K562 (cell line): ENCODE measurements around the gene LAMA3. TPM values are rescaled to one million over a fixed set of nuclear protein-coding genes. Genes with fewer than 3 reads are reported as not detected.

Experiments
- ATAC-seq: fragments of 200-7000 bp; cut with Tn5 transposase; 3 replicates; pipeline ENCODE4 v1.9.1; 2020; ENCODE audit warnings: moderate library complexity
- BruUV-seq: library from RNA; stranded (reverse); fragments of 400-500 nt; replicated peaks from 2 replicates; lab custom pipeline; 2021; lab: Mats Ljungman, UMichigan
- CTCF ChIA-PET: fragments of 300-600 bp; formaldehyde crosslinking; extraction: SDS; loops from one replicate; lab custom pipeline; 2021; ENCODE audit warnings: low intra/inter-chr PET ratio; lab: Yijun Ruan, JAX
- POLR2A ChIA-PET: fragments of 300-600, 350-650 bp; sonication (Branson Sonifier 250); formaldehyde crosslinking; extraction: SDS; loops from one replicate; lab custom pipeline; 2021; ENCODE audit warnings: antibody characterized with exemption, inconsistent platforms; lab: Yijun Ruan, JAX
- DNase-seq, 4 experiments: peaks; one replicate each; pipeline versions ENCODE4 v3.0.0 to v3.0.0-alpha.2; 2011 to 2018; ENCODE audit warnings: low spot score in 3 of 4, mixed read lengths in 3 of 4; ENCODE audit errors: extremely low read depth in 1 of 4
- FAIRE-seq: peaks from 2 replicates; lab custom pipeline; 2011; peaks lifted over from hg19 to GRCh38; lab: Jason Lieb, UNC
- H2AFZ ChIP-seq: 2 replicates; pipeline ENCODE4 v1.6.0; 2011; ENCODE audit warnings: low read depth, low read length, control low read depth, inconsistent platforms
- H3K27ac ChIP-seq: fragments of 200-600 bp; 3 replicates; pipeline ENCODE4 v1.8.0; 2011; ENCODE audit warnings: low read depth, mild to moderate bottlenecking, control low read depth, inconsistent platforms, low read length, moderate library complexity, mixed read lengths; ENCODE audit errors: extremely low read depth
- H3K27me3 ChIP-seq, 2 experiments: fragments of 300-600 bp in 1 of 2; 2 replicates in 1 of 2; 3 replicates in 1 of 2; pipeline versions ENCODE4 v1.6.0 to v1.8.0; 2011; ENCODE audit warnings: inconsistent platforms in 2 of 2, low read length in 2 of 2, mild to moderate bottlenecking in 1 of 2, mixed read lengths in 1 of 2, moderate library complexity in 1 of 2; ENCODE audit not compliant: control insufficient read depth in 2 of 2, insufficient read depth in 2 of 2
- H3K36me3 ChIP-seq: fragments of 300-600 bp; 3 replicates; pipeline ENCODE4 v1.8.0; 2011; ENCODE audit warnings: mild to moderate bottlenecking, low read length, inconsistent platforms; ENCODE audit not compliant: control insufficient read depth, insufficient read depth
- H3K4me1 ChIP-seq, 2 experiments: fragments of 200-600 bp in 1 of 2; replicated peaks in 1 of 2; 2 replicates in 1 of 2; 3 replicates in 1 of 2; pipeline versions ENCODE4 v1.5.1 to v1.8.0; 2011; ENCODE audit warnings: inconsistent platforms in 2 of 2, low read length in 2 of 2, mild to moderate bottlenecking in 1 of 2, mixed read lengths in 1 of 2, moderate library complexity in 1 of 2; ENCODE audit not compliant: control insufficient read depth in 2 of 2, insufficient read depth in 2 of 2
- H3K4me2 ChIP-seq: 2 replicates; pipeline ENCODE4 v1.6.1; 2011; ENCODE audit warnings: low read length, control low read depth, inconsistent platforms, mixed read lengths; ENCODE audit not compliant: insufficient read depth
- H3K4me3 ChIP-seq: fragments of 200-600 bp; sonication (generic), shearing (Covaris generic); 2 replicates; pipeline ENCODE4 v1.5.1; 2016; ENCODE audit warnings: control low read depth, inconsistent platforms
- H3K79me2 ChIP-seq: fragments of 200-600 bp; 3 replicates; pipeline ENCODE4 v1.8.0; 2011; ENCODE audit warnings: low read length, inconsistent platforms; ENCODE audit not compliant: control insufficient read depth, insufficient read depth
- H3K9ac ChIP-seq, 2 experiments: 2 replicates each; pipeline versions ENCODE4 v1.6.0 to v1.6.1; 2011; ENCODE audit warnings: low read depth in 2 of 2, low read length in 2 of 2, control low read depth in 1 of 2, inconsistent platforms in 1 of 2, mild to moderate bottlenecking in 1 of 2, mixed read lengths in 1 of 2; ENCODE audit not compliant: insufficient read depth in 1 of 2
- H3K9me1 ChIP-seq: one replicate; pipeline ENCODE4 v1.6.0; 2011; ENCODE audit warnings: inconsistent platforms, mild to moderate bottlenecking, low read length, moderate library complexity; ENCODE audit not compliant: control insufficient read depth, insufficient read depth
- H3K9me3 ChIP-seq: replicated peaks from 2 replicates; pipeline ENCODE4 v1.5.1; 2011; ENCODE audit warnings: low read depth, low read length, inconsistent platforms; ENCODE audit not compliant: control insufficient read depth, insufficient read depth
- H4K20me1 ChIP-seq: replicated peaks from 2 replicates; pipeline ENCODE4 v1.6.1; 2011; ENCODE audit warnings: low read length, inconsistent platforms, mixed read lengths; ENCODE audit not compliant: control insufficient read depth, insufficient read depth
- ARID1B ChIP-seq: fragments of 450-650 bp; IDR thresholded peaks from 2 replicates; pipeline ENCODE4 v1.6.1; 2016; ENCODE audit warnings: antibody characterized with exemption, mild to moderate bottlenecking, inconsistent platforms
- CBX3 ChIP-seq, 2 experiments: IDR thresholded peaks; 1 replicate in 1 of 2; 2 replicates in 1 of 2; pipeline ENCODE4 v1.6.1; 2012; ENCODE audit warnings: inconsistent platforms in 2 of 2, low read length in 2 of 2, borderline replicate concordance in 1 of 2, control low read depth in 1 of 2
- CBX5 ChIP-seq: IDR thresholded peaks from 2 replicates; pipeline ENCODE4 v1.6.1; 2014; ENCODE audit warnings: low read depth, borderline replicate concordance
- JUNB ChIP-seq: fragments of 450-650 bp; formaldehyde crosslinking; conservative IDR thresholded peaks from 2 replicates; pipeline ENCODE4 v1.4.0; 2020; ENCODE audit warnings: mild to moderate bottlenecking
- KDM2B ChIP-seq: fragments of 250-450 bp; sonication (Bioruptor Pico); IDR thresholded peaks from 2 replicates; pipeline ENCODE4 v1.8.0; 2021; ENCODE audit warnings: mild to moderate bottlenecking, moderate library complexity
- MBD2 ChIP-seq: sonication (generic); IDR thresholded peaks from 2 replicates; pipeline ENCODE4 v1.6.1; 2016; ENCODE audit warnings: low read depth, borderline replicate concordance
- MYNN ChIP-seq, 2 experiments: sonication (generic); formaldehyde crosslinking in 1 of 2; IDR thresholded peaks; 2 replicates each; pipeline versions ENCODE4 v1.5.0 to v1.6.1; 2016 to 2020; ENCODE audit warnings: antibody characterized with exemption in 1 of 2, missing genetic modification reagents in 1 of 2
- NEUROD1 ChIP-seq: fragments of 150-350 bp; IDR thresholded peaks from 2 replicates; pipeline ENCODE4 v1.6.1; 2014; ENCODE audit warnings: borderline replicate concordance, low read length, low read depth; ENCODE audit not compliant: partially characterized antibody
- POLR3G ChIP-seq: IDR thresholded peaks from 2 replicates; pipeline ENCODE4 v1.6.1; 2011; ENCODE audit not compliant: insufficient read length, insufficient replicate concordance; ENCODE audit errors: extremely low read depth
- ZNF175 ChIP-seq: fragments of 200-800 bp; sonication (Bioruptor generic); IDR thresholded peaks from 2 replicates; pipeline ENCODE4 v1.6.1; 2016; ENCODE audit warnings: low read depth, mild to moderate bottlenecking, missing genetic modification characterization, missing compliant biosample characterization
- ZNF695 ChIP-seq: fragments of 450-650 bp; formaldehyde crosslinking; IDR thresholded peaks from 2 replicates; pipeline ENCODE4 v1.4.0; 2020; ENCODE audit warnings: mild to moderate bottlenecking, moderate library complexity
- ZNF696 ChIP-seq: fragments of 250-450 bp; sonication (Bioruptor Pico); conservative IDR thresholded peaks from 2 replicates; pipeline ENCODE4 v1.4.0; 2020; ENCODE audit warnings: mild to moderate bottlenecking, moderate library complexity
- WGBS: fragments of 100-300 bp; shearing (Covaris generic); methylation state at CpG from one replicate; pipeline ENCODE4 v1.1.6; 2016; ENCODE audit warnings: low coverage, mixed read lengths; ENCODE audit not compliant: insufficient coverage; ENCODE audit errors: missing lambda C conversion rate; 5-methylcytosine and 5-hydroxymethylcytosine counted together
- in situ Hi-C: fragments of 300-500 bp; cut with MboI; formaldehyde crosslinking; loops from 4 replicates; pipeline ENCODE4 v1.15.0; 2018; ENCODE audit warnings: inconsistent platforms, mixed read lengths
- intact Hi-C: fragments of 100-400 bp; cut with micrococcal nuclease; formaldehyde crosslinking; loops from 2 replicates; pipeline ENCODE4 v1.14.2; 2022
- polyA plus RNA-seq, 8 experiments: library from polyadenylated mRNA; depleted of rRNA in 4 of 8; stranded (reverse) in 5 of 8; unstranded in 3 of 8; fragments of >200 nt; fragmentation: Nextera tagmentation in 2 of 8; fragmentation: Illumina TruSeq in 1 of 8; extraction: Ambion mirVana in 2 of 8; extraction: Trizol in 1 of 8; gene quantifications; 2 replicates each; pipeline versions ENCODE4 v1.2.1 to v1.2.3, GENCODE V29; 2011 to 2014; ENCODE audit warnings: inconsistent platforms in 1 of 8, missing spikeins in 1 of 8
- total RNA-seq, 7 experiments: library from RNA; depleted of rRNA in 6 of 7; stranded (reverse); fragments of >200 nt in 6 of 7; fragmentation: Illumina TruSeq in 2 of 7; extraction: Trizol in 2 of 7; gene quantifications; 2 replicates each; pipeline versions ENCODE4 v1.2.1 to v1.2.3, GENCODE V29; 2011 to 2021; ENCODE audit warnings: low replicate concordance in 1 of 7
- TF ChIP-seq, protein P1 (sequence below), 3 experiments: fragments of 200-800 bp in 1 of 3; sonication (Bioruptor generic) in 1 of 3; sonication (generic) in 1 of 3; formaldehyde crosslinking in 1 of 3; IDR thresholded peaks; 2 replicates each; pipeline versions ENCODE4 v1.6.1 to v1.8.0; 2016 to 2022; ENCODE audit warnings: mild to moderate bottlenecking in 2 of 3, missing compliant biosample characterization in 2 of 3, missing genetic modification characterization in 2 of 3, missing genetic modification reagents in 1 of 3
- TF ChIP-seq, protein P2 (sequence below): sonication (generic); formaldehyde crosslinking; IDR thresholded peaks from 2 replicates; pipeline ENCODE4 v1.8.0; 2023; ENCODE audit warnings: mild to moderate bottlenecking, missing genetic modification reagents

The LAMA3 gene
- total and polyA plus RNA-seq, 9 of the 15 experiments (the other 6 are each of a cell fraction or from before 2014, with no cell fraction given): 0.07 TPM; not detected in 8

DNA sequence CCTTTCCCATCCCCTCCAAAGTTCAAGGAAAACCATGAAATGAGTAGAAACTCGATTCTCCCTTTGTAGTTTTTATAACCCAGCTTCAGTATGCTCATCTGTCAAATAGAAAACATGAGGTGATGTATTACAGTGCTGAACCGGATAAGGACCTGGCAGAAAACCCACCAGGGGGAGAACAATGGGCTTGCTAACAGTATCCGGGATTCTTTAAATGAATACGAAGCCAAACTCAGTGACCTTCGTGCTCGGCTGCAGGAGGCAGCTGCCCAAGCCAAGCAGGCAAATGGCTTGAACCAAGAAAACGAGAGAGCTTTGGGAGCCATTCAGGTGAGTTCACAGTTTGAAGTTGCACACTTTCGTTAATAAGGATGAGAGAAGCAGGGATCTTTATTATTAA lies 211.7 kb downstream of the LAMA3 start:
- Histone ChIP-seq H3K36me3 (no peaks in the 10 kb centered on the region), H3K4me3 (no peak overlapping the region), H3K9ac (no peak overlapping the region), H2AFZ (no peak overlapping the region), H3K9me3 (no peaks in the 10 kb centered on the region), H3K9me1 (no peaks in the 10 kb centered on the region), H3K79me2 (no peaks in the 10 kb centered on the region), H3K27ac (no peak overlapping the region), H3K4me2 (no peak overlapping the region), H3K4me1 (no peaks in the 10 kb centered on the region), H3K27me3 (no peaks in the 10 kb centered on the region; a peak in 2 of 5 replicates), H4K20me1 (no peaks in the 10 kb centered on the region)
- CTCF ChIA-PET: no interaction called here
- in situ Hi-C loops (no loop called here), intact Hi-C loops (no loop called here)
- 0% methylated on average over 8 of the region's 8 CpGs for WGBS
- BruUV-seq: no TSS peak
- TF ChIP-seq ZNF696 (CRISPR knock-in tag) (no peak), NEUROD1 (no peak), JUNB (CRISPR knock-in tag) (no peak), ZNF175 (CRISPR knock-in tag) (no peak), MBD2 (no peak), ARID1B (no peak), CBX3 (IDR thresholded peaks at IDR 0.05; ENCODE audit: borderline replicate concordance in 1 of 2, low read length in 2 of 2) (no peak), CBX5 (no peak), KDM2B (CRISPR knock-in tag) (no peak), POLR3G (no peak), MYNN (IDR thresholded peaks at IDR 0.05) (no peak), MYNN (CRISPR knock-in tag; IDR thresholded peaks at IDR 0.05) (no peak), ZNF695 (no peak)
- TF ChIP-seq, protein P1, sequence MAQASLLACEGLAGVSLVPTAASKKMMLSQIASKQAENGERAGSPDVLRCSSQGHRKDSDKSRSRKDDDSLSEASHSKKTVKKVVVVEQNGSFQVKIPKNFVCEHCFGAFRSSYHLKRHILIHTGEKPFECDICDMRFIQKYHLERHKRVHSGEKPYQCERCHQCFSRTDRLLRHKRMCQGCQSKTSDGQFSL (CRISPR knock-in tag; IDR thresholded peaks at IDR 0.05): no peak
- TF ChIP-seq, protein P1 (tag; IDR thresholded peaks at IDR 0.05): no peak
- TF ChIP-seq, protein P2, sequence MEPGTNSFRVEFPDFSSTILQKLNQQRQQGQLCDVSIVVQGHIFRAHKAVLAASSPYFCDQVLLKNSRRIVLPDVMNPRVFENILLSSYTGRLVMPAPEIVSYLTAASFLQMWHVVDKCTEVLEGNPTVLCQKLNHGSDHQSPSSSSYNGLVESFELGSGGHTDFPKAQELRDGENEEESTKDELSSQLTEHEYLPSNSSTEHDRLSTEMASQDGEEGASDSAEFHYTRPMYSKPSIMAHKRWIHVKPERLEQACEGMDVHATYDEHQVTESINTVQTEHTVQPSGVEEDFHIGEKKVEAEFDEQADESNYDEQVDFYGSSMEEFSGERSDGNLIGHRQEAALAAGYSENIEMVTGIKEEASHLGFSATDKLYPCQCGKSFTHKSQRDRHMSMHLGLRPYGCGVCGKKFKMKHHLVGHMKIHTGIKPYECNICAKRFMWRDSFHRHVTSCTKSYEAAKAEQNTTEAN (CRISPR knock-in tag): no peak
- FAIRE-seq: no peak
- DNase-seq: no peak
- POLR2A ChIA-PET: interaction anchor here (1.2 kb wide), 1 partner anchor 282 kb away, joined by 5 read pairs; no protein-coding TSS in a partner anchor
- ATAC-seq: no peak
